ENCODE measurements around the gene KITLG.

GRCh38 chr12:88585077-88585476 is 4.8 kb upstream of the KITLG start:
- TF ChIP-seq ZNF565 (CRISPR knock-in tag; conservative IDR thresholded peaks at IDR 0.05; ENCODE audit: low read depth) (no peak), ZFP3 (CRISPR knock-in tag; IDR thresholded peaks at IDR 0.05) (no peak), ARNTL (CRISPR knock-in tag; IDR thresholded peaks at IDR 0.05; ENCODE audit: borderline replicate concordance, low read depth) (no peak), PPARA (CRISPR knock-in tag; IDR thresholded peaks at IDR 0.05; ENCODE audit: borderline replicate concordance) (no peak), GLIS3 (CRISPR knock-in tag; IDR thresholded peaks at IDR 0.05) (no peak), CREB5 (CRISPR knock-in tag; IDR thresholded peaks at IDR 0.05; ENCODE audit: low read depth) (no peak), BACH2 (CRISPR knock-in tag; IDR thresholded peaks at IDR 0.05; ENCODE audit: borderline replicate concordance) (no peak), RARB (CRISPR knock-in tag; IDR thresholded peaks at IDR 0.05) (no peak), ZFP30 (CRISPR knock-in tag; IDR thresholded peaks at IDR 0.05) (no peak)
